ENCODE data around the gene PDE9A.

GRCh38 chr21:42698733-42699132 lies 45.3 kb downstream of the PDE9A start:
- TF ChIP-seq CTCF (conservative IDR thresholded peaks at IDR 0.05; ENCODE audit: low read depth in 2 of 2), result no peak
- no peak for TF ChIP-seq NANOG (IDR thresholded peaks at IDR 0.05; ENCODE audit: borderline replicate concordance)
- TF ChIP-seq EZH2phosphoT487 (IDR thresholded peaks at IDR 0.05; ENCODE audit: unreplicated experiment), result no peak
- TF ChIP-seq JUNB (IDR thresholded peaks at IDR 0.05; ENCODE audit: unreplicated experiment), result no peak
- no peak for TF ChIP-seq STAT1 (IDR thresholded peaks at IDR 0.05; ENCODE audit: unreplicated experiment)
- TF ChIP-seq EZH2 (IDR thresholded peaks at IDR 0.05; ENCODE audit: low read depth, unreplicated experiment), result no peak
